DOHH2 (cell line): ENCODE data around the gene JARID2.

Source experiments
- H3F3A ChIP-seq: fragments of 200-600 bp; sonication (generic), shearing (Covaris generic); 2 replicates; pipeline ENCODE4 v1.6.0; 2016; ENCODE audit warnings: antibody characterized with exemption, mild to moderate bottlenecking; ENCODE audit not compliant: control insufficient read depth, insufficient read depth
- H3K27ac ChIP-seq: fragments of 200-600 bp; sonication (generic); 2 replicates; pipeline ENCODE4 v1.5.1; 2014; ENCODE audit warnings: low read depth, mild to moderate bottlenecking, low read length, moderate library complexity
- H3K27me3 ChIP-seq: fragments of 200-600 bp; sonication (generic); 2 replicates; pipeline ENCODE4 v1.6.1; 2014; ENCODE audit warnings: mild to moderate bottlenecking, low read length, mixed read lengths; ENCODE audit not compliant: control insufficient read depth
- H3K36me3 ChIP-seq: fragments of 200-600 bp; sonication (generic); 2 replicates; pipeline ENCODE4 v1.6.1; 2014; ENCODE audit warnings: mild to moderate bottlenecking, low read length, moderate library complexity, mixed read lengths; ENCODE audit not compliant: control insufficient read depth
- H3K4me1 ChIP-seq: fragments of 200-600 bp; sonication (generic); 2 replicates; pipeline ENCODE4 v1.6.1; 2014; ENCODE audit warnings: mild to moderate bottlenecking, low read length, mixed read lengths; ENCODE audit not compliant: control insufficient read depth
- H3K4me2 ChIP-seq: fragments of 200-600 bp; sonication (generic); 2 replicates; pipeline ENCODE4 v1.6.0; 2014; ENCODE audit warnings: mild to moderate bottlenecking, low read length, moderate library complexity
- H3K4me3 ChIP-seq: fragments of 200-600 bp; sonication (generic); 2 replicates; pipeline ENCODE4 v1.5.1; 2014; ENCODE audit warnings: mild to moderate bottlenecking, low read length, mixed read lengths
- H3K79me2 ChIP-seq: fragments of 200-600 bp; sonication (generic); 2 replicates; pipeline ENCODE4 v1.6.1; 2014; ENCODE audit warnings: mild to moderate bottlenecking, low read length, mixed read lengths; ENCODE audit not compliant: control insufficient read depth
- H3K9me2 ChIP-seq: fragments of 200-600 bp; sonication (generic); replicated peaks from 2 replicates; pipeline ENCODE4 v1.6.1; 2014; ENCODE audit warnings: mild to moderate bottlenecking, low read length, mixed read lengths; ENCODE audit not compliant: control insufficient read depth
- H3K9me3 ChIP-seq: fragments of 200-600 bp; sonication (generic); 2 replicates; pipeline ENCODE4 v1.6.1; 2014; ENCODE audit warnings: antibody characterized with exemption, low read length, mixed read lengths; ENCODE audit not compliant: control insufficient read depth, insufficient read depth
- H4K20me1 ChIP-seq: fragments of 200-600 bp; sonication (generic); 2 replicates; pipeline ENCODE4 v1.6.0; 2014; ENCODE audit warnings: low read depth, mild to moderate bottlenecking, antibody characterized with exemption, low read length, moderate library complexity; ENCODE audit not compliant: control insufficient read depth, insufficient read depth
- CTCF ChIP-seq: fragments of 200-600 bp; sonication (generic); IDR thresholded peaks from one replicate; pipeline ENCODE4 v1.5.1; 2014; ENCODE audit warnings: antibody characterized with exemption, mild to moderate bottlenecking, low read depth, low read length; ENCODE audit not compliant: poor library complexity, severe bottlenecking
- EZH2phosphoT487 ChIP-seq: fragments of 200-600 bp; sonication (generic); IDR thresholded peaks from 2 replicates; pipeline ENCODE4 v1.6.1; 2017; ENCODE audit warnings: borderline replicate concordance, mild to moderate bottlenecking, antibody characterized with exemption, low read length, moderate library complexity, mixed read lengths

JARID2 gene

GRCh38 chr6:15491986-15492269 is 246.1 kb downstream of the JARID2 start:
- H3K9me2 ChIP-seq, result no peaks in the 10 kb centered on the region
- H3K27me3 ChIP-seq, result no peaks in the 10 kb centered on the region
- H4K20me1 ChIP-seq, result no peaks in the 10 kb centered on the region; the same call in 1 of the 2 replicates
- H3K27ac ChIP-seq, result no peak overlapping the region
- H3K4me1 ChIP-seq, result no peaks in the 10 kb centered on the region
- no peaks in the 10 kb centered on the region for H3F3A ChIP-seq
- H3K9me3 ChIP-seq, result no peaks in the 10 kb centered on the region
- H3K36me3 ChIP-seq, result no peaks in the 10 kb centered on the region
- TF ChIP-seq CTCF, result no peak
- TF ChIP-seq EZH2phosphoT487, result no peak
- no peaks in the 10 kb centered on the region for H3K79me2 ChIP-seq
- no peak overlapping the region for H3K4me3 ChIP-seq
- H3K4me2 ChIP-seq, result no peak overlapping the region

GRCh38 chr6:15493437-15494168 is 247.7 kb downstream of the JARID2 start:
- no peaks in the 10 kb centered on the region for H3K36me3 ChIP-seq
- no peak overlapping the region for H3K27ac ChIP-seq
- H3F3A ChIP-seq, result no peaks in the 10 kb centered on the region
- H3K79me2 ChIP-seq, result no peaks in the 10 kb centered on the region
- H3K4me3 ChIP-seq, result no peak overlapping the region
- H3K4me1 ChIP-seq, result no peaks in the 10 kb centered on the region
- no peak overlapping the region for H3K4me2 ChIP-seq
- no peaks in the 10 kb centered on the region for H3K27me3 ChIP-seq
- TF ChIP-seq CTCF (no peak), EZH2phosphoT487 (no peak)
- no peaks in the 10 kb centered on the region for H3K9me2 ChIP-seq
- H3K9me3 ChIP-seq, result no peaks in the 10 kb centered on the region
- no peaks in the 10 kb centered on the region for H4K20me1 ChIP-seq

DNA sequence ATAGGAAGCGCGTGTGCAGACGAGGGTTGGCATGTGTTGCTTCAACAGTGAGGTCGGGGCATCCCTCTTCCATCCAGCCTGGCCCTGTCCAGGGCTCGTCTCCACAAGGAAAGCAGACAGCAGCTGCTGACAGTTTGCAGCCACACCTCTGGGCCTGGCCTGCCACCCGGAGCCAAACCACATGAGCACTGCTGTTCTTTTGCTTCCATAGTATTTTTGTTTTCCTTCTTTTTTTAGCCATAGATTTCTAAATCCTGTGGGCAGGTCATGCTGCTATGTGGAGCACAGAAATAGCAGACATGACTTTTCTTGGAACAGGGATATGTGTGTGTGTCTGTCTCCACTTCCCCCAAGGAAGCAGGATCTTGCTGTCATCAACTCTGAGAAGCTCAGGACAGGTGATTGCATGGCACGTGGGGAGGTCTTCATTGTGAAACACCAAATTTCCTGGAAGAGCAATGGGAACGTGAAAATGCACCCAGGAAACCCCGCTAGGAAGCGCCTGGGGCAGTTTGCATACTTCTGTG is 249.6 kb downstream of the JARID2 start:
- H3K9me3 ChIP-seq, result no peaks in the 10 kb centered on the region
- H3K27ac ChIP-seq, result no peak overlapping the region
- no peaks in the 10 kb centered on the region for H3F3A ChIP-seq
- H3K4me2 ChIP-seq, result no peak overlapping the region
- no peaks in the 10 kb centered on the region for H3K9me2 ChIP-seq
- no peaks in the 10 kb centered on the region for H3K79me2 ChIP-seq
- H3K4me1 ChIP-seq, result no peaks in the 10 kb centered on the region
- H3K4me3 ChIP-seq, result no peak overlapping the region
- TF ChIP-seq CTCF (no peak), EZH2phosphoT487 (no peak)
- H4K20me1 ChIP-seq, result no peaks in the 10 kb centered on the region
- no peaks in the 10 kb centered on the region for H3K27me3 ChIP-seq
- no peaks in the 10 kb centered on the region for H3K36me3 ChIP-seq
